ENCODE data around the gene MCRIP1. TPM values are rescaled to one million over a fixed set of nuclear protein-coding genes. Genes with fewer than 3 reads are reported as not detected.

The MCRIP1 gene, protein sequence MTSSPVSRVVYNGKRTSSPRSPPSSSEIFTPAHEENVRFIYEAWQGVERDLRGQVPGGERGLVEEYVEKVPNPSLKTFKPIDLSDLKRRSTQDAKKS
- total RNA-seq, result 120 and 122 TPM in 2 replicates

DNA sequence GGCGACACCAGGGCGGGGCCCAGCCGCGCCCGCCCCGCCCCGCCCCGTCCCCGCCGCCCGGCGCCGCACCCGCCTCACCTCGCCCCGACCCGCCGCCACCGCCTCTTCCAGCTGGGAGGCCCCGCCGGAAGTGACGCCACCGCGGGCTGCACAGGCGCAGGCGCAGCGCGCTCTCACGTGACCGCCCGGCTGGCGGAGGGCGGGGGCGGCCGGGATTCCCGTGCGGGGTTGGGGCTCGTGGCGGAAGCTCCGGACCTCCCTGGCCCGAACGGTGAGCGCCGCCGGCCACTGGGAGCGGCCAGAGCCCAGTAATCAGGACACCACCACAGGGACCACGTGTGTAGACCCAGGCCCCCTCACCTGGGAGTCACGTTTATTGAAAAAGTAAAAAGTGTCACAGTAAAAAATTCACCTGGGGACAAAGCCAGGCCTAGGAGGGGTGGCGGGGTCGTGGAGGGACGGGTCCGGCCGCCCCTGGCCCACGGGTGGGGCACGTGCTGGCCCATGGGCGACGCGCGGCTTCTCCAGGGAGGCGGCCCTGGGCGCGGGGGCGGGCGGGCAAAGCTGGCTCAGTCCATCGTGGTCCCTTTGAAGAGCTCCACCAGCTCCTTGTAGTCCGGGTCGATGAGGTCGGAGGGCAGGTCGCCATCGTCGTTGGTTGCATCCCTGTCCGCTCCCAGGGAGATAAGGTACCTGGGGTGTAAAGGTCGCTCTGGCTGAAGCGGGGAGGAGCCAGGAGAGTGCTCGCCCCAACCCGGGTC lies at the start of gene MCRIP1:
Gene MCRIP1, minus strand, starts transcription at position 132 of the 761 bp plus-strand sequence. CDS start 8,785 bp downstream, outside the sequence.

DNA sequence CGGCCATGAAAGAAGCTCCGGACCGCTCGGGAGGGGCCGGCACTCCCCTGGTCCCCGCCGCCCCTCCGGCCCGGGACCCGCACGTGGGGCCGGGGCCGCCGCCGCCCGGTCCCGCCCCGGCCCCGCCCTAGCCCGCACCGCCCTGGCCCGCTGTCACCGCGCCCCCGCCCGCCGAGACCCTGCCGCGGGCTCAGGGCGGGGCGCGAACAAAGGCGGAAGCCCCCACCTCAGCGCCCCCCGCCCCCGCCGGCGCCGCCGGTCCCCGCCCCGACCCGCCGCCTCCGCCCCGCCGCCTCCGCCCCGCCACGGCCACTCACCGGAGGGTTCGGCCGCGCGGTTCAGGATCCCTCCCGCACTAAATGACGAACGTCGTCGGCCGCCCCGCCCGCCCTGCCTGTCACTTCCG lies 37.9 kb upstream of the MCRIP1 start, which contains the start of gene ARHGDIA:
Gene ARHGDIA, minus strand, starts transcription at position 357 of the 406 bp plus-strand sequence. CDS start 1,407 bp downstream, outside the sequence.

DNA sequence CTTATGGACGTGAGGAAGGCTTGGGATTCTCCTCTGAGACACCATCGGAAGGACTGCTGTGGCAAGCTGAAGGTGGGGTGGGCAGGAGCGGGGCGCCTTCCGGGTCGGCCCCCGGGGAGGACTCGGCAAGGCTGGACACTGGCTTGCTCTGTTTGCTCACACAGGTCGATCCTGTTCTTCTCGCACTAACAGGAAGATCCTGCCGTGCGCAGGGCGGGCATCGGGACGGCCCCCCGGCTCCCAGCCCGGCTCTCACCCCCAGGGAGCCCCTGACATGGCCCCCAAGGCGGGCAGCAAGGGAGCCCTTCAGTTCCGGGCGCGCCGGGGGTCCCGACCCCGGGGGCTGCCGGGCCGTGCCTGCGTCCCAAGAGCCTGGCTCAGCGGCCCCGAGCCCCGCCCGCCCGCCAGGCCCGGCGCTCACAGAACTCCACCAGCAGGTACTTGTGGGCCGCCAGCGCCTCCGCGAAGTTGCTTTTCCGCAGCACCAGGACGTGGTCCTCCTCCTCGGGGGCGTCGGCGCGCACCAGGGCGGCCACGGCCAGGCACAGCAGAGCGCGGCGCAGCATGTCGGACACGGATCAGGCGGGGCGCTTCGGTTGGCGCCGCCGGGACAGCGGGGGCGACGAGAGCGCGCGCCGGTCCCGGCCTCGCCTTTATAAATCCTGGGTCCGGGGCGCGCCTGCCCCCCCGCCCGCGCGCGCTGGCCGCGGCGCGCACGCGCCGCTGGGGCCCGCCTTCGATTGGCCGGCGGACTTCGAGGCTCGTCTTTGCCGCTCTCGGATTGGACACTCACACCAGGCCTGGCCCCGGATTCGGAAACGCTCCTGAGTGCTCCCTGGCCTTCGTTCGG lies 27.0 kb upstream of the MCRIP1 start, which contains the start of gene P4HB:
Gene P4HB, minus strand, starts transcription at position 630 of the 850 bp plus-strand sequence. Its CDS starts 64 bp downstream, at position 566.

DNA sequence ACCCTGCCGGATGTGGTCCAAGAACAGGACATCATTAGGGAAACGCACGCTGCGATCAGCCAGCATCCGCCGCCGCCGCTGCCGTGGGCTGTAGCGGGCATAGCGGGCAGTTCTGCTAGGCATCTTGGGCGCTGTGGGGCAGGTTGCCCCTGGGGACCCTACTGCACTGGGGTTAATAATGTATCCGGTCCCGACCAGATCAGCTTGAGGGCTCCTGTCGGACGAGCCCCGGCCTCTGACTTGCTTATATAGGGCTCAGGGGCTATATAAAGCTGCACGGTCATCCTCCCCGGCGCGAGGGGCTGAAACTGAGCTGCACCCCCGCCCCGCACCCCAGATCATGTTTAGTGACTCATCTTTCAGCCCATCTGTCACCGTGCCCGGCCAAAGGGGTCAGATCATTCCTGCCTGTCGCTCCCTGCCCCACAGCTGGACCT lies 1.8 kb upstream of the MCRIP1 start, which contains the start of gene PPP1R27:
Gene PPP1R27, minus strand, starts transcription at position 220 of the 437 bp plus-strand sequence. Its CDS starts 97 bp downstream, at position 123.

DNA sequence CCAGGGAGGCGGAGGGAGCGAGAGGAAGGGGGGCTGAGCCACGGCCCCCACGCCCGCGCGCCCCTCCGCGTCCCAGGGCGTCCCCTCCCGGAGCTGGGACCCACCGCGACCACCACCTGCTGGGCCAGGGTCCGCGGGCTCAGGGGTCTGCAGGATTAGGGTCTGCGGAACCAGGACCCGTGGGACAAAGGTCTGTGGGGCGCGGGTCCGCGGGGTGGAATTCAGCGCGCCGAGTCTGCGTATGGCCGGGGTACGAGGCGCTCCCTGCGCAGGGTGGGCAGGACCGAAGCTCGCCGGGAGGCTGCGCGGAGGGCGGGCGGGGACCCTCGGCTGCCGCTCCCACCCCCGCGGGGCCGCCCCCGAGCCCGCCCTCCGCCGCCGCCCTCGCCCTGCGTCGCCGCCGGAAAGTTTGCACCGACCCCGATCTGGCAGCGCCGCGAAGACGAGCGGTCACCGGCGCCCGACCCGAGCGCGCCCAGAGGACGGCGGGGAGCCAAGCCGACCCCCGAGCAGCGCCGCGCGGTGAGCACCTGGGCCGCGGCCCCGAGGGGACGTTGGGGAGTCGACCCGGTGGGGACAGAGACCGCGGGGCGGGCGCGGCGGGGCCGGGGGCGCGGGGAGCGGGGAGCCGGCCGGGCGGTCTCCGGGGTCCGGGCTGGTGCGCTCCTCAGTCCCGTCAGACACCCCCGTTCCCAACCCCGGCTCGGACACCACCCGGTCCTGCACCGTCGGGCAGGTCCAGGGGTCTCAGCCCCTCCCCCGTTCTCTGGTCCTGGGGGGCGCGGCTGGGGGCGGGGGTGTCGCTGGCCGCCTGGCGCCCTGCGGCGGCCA lies 29.1 kb downstream of the MCRIP1 start, which contains the start of gene GCGR:
Gene GCGR, plus strand, starts transcription at position 423 of the 831 bp plus-strand sequence. CDS start 4,869 bp downstream, outside the sequence.

Other genes with a start within 250 kb of the MCRIP1 start
- gene NPLOC4, start 196.2 kb downstream of the MCRIP1 start, total RNA-seq, result 63.1 and 155 TPM in 2 replicates
- 0.16 and 1.3 TPM in 2 replicates for gene TSPAN10, start 196.1 kb downstream of the MCRIP1 start, total RNA-seq
- 0.81 and 3.5 TPM in 2 replicates for gene PDE6G, start 176.7 kb downstream of the MCRIP1 start, total RNA-seq
- 21.6 and 32.9 TPM in 2 replicates for gene OXLD1, start 166.7 kb downstream of the MCRIP1 start, total RNA-seq
- gene CCDC137, start 166.6 kb downstream of the MCRIP1 start, total RNA-seq, result 9.2 and 10.7 TPM in 2 replicates
- 17.8 and 25.3 TPM in 2 replicates for gene ARL16, start 149.5 kb downstream of the MCRIP1 start, total RNA-seq
- gene HGS, start 149.3 kb downstream of the MCRIP1 start, total RNA-seq, result 51.5 and 85.7 TPM in 2 replicates
- gene MRPL12, start 129.9 kb downstream of the MCRIP1 start, total RNA-seq, result 7.6 and 8.7 TPM in 2 replicates
- 13.9 and 14.2 TPM in 2 replicates for gene SLC25A10, start 121.0 kb downstream of the MCRIP1 start, total RNA-seq
- gene GCGR, start 29.1 kb downstream of the MCRIP1 start, total RNA-seq, result not detected in 2 replicates
- not detected in 2 replicates for gene PPP1R27, start 1.8 kb upstream of the MCRIP1 start, total RNA-seq
- gene P4HB, start 27.2 kb upstream of the MCRIP1 start, total RNA-seq, result 635 and 762 TPM in 2 replicates
- 105 and 173 TPM in 2 replicates for gene ARHGDIA, start 38.0 kb upstream of the MCRIP1 start, total RNA-seq
- 167 and 225 TPM in 2 replicates for gene ALYREF, start 58.3 kb upstream of the MCRIP1 start, total RNA-seq
- 128 and 151 TPM in 2 replicates for gene ANAPC11, start 58.4 kb upstream of the MCRIP1 start, total RNA-seq
- gene NPB, start 68.9 kb upstream of the MCRIP1 start, total RNA-seq, result 0.19 TPM in 1 of 2 replicates, not detected in the other
- gene PCYT2, start 78.1 kb upstream of the MCRIP1 start, total RNA-seq, result 39.6 and 48.7 TPM in 2 replicates
- gene SIRT7, start 84.9 kb upstream of the MCRIP1 start, total RNA-seq, result 21.1 and 22.8 TPM in 2 replicates
- 12.0 and 22.8 TPM in 2 replicates for gene MAFG, start 94.4 kb upstream of the MCRIP1 start, total RNA-seq
- gene PYCR1, start 104.0 kb upstream of the MCRIP1 start, total RNA-seq, result 35.5 and 101 TPM in 2 replicates
- not detected in 2 replicates for gene MYADML2, start 113.9 kb upstream of the MCRIP1 start, total RNA-seq
- 0.19 TPM in 1 of 2 replicates, not detected in the other for gene NOTUM, start 127.9 kb upstream of the MCRIP1 start, total RNA-seq
- gene ASPSCR1, start 144.3 kb upstream of the MCRIP1 start, total RNA-seq, result 16.5 and 25.6 TPM in 2 replicates
- gene CENPX, start 189.6 kb upstream of the MCRIP1 start, total RNA-seq, result 26.7 and 47.4 TPM in 2 replicates
- 13.9 and 22.8 TPM in 2 replicates for gene LRRC45, start 190.0 kb upstream of the MCRIP1 start, total RNA-seq
- gene RAC3, start 198.4 kb upstream of the MCRIP1 start, total RNA-seq, result 13.1 and 14.3 TPM in 2 replicates
- gene DCXR, start 204.4 kb upstream of the MCRIP1 start, total RNA-seq, result 28.7 and 48.2 TPM in 2 replicates
- 17.0 and 29.6 TPM in 2 replicates for gene RFNG, start 218.5 kb upstream of the MCRIP1 start, total RNA-seq
- 72.7 and 85.7 TPM in 2 replicates for gene GPS1, start 218.6 kb upstream of the MCRIP1 start, total RNA-seq
- 54.6 and 59.5 TPM in 2 replicates for gene DUS1L, start 232.5 kb upstream of the MCRIP1 start, total RNA-seq

Data from bladder microvascular endothelial cell (primary cell).